Measurements from ENCODE around the gene GTPBP4. TPM values are rescaled to one million over a fixed set of nuclear protein-coding genes. Genes with fewer than 3 reads are reported as not detected.

Gene GTPBP4
- total RNA-seq, 1 experiment from 2014 or later = 44.6 TPM

- ChIA-PET POLR2A (ENCODE audit: unreplicated experiment) (no interaction called here), CTCF (no interaction called here)
- no peak for TF ChIP-seq EZH2 (IDR thresholded peaks at IDR 0.05; ENCODE audit: low read length, unreplicated experiment)
- no peak for TF ChIP-seq EZH2phosphoT487 (IDR thresholded peaks at IDR 0.05; ENCODE audit: borderline replicate concordance, low read length)
- no peak for TF ChIP-seq CTCF (conservative IDR thresholded peaks at IDR 0.05; ENCODE audit: low read depth, low read length)
- no peaks in the 10 kb centered on the region; the same call in 1 of the 2 replicates for H3K36me3 ChIP-seq (ENCODE audit: low read depth, low read length)
- H3K4me2 ChIP-seq (ENCODE audit: low read length) = peak overlapping the region; percentile 89
- H3F3A ChIP-seq (ENCODE audit: low read length, unreplicated experiment) = no peaks in the 10 kb centered on the region
- no peak overlapping the region for H2AFZ ChIP-seq (ENCODE audit: low read length)
- DNase-seq (no peak), ATAC-seq (no peak)
- H3K9me3 ChIP-seq (ENCODE audit: low read length) = no peaks in the 10 kb centered on the region
- peak overlapping the region; percentile 98 for H3K9ac ChIP-seq (ENCODE audit: low read length)
- peaks cover 92% of the 10 kb centered on the region for H3K79me2 ChIP-seq (ENCODE audit: low read length)
- H3K9me2 ChIP-seq (replicated peaks; ENCODE audit: low read length) = no peaks in the 10 kb centered on the region
- H3K27ac ChIP-seq (ENCODE audit: low read length) = no peak overlapping the region
- H4K20me1 ChIP-seq (ENCODE audit: low read length) = no peaks in the 10 kb centered on the region
- H3K4me1 ChIP-seq (ENCODE audit: insufficient read depth, low read length) = peaks cover 21% of the 10 kb centered on the region
- H3K27me3 ChIP-seq (ENCODE audit: low read length) = no peaks in the 10 kb centered on the region
- intact Hi-C loops (cut with micrococcal nuclease) = no loop called here
- H3K4me3 ChIP-seq (ENCODE audit: low read length) = peak overlapping the region; percentile 86
- BruUV-seq (replicated peaks) = no TSS peak
Observed at GRCh38 chr10:1054684-1055083, 66.5 kb downstream of the GTPBP4 start.

GRCh38 chr10:1056326-1057105 is 68.3 kb downstream of the GTPBP4 start, which contains the start of gene WDR37:
WDR37 (plus strand) TSS chr10:1056385; CDS start chr10:1072156, 15,771 bp downstream.
- Histone ChIP-seq H3F3A (ENCODE audit: low read length, unreplicated experiment) (no peaks in the 10 kb centered on the region), H3K4me1 (ENCODE audit: insufficient read depth, low read length) (peaks cover 13% of the 10 kb centered on the region), H3K27ac (ENCODE audit: low read length) (peak within 1 kb of the TSS; percentile 89), H3K36me3 (ENCODE audit: low read depth, low read length) (no peaks in the 10 kb centered on the region; the same call in 1 of the 2 replicates), H3K4me2 (ENCODE audit: low read length) (peak within 1 kb of the TSS; percentile 89), H3K9ac (ENCODE audit: low read length) (peak within 1 kb of the TSS; percentile 98), H3K9me3 (ENCODE audit: low read length) (no peaks in the 10 kb centered on the region), H3K27me3 (ENCODE audit: low read length) (no peaks in the 10 kb centered on the region), H3K4me3 (ENCODE audit: low read length) (peak within 1 kb of the TSS; percentile 86), H3K79me2 (ENCODE audit: low read length) (peaks cover 88% of the 10 kb centered on the region), H2AFZ (ENCODE audit: low read length) (peak within 1 kb of the TSS; percentile 71), H3K9me2 (replicated peaks; ENCODE audit: low read length) (no peaks in the 10 kb centered on the region), H4K20me1 (ENCODE audit: low read length) (no peaks in the 10 kb centered on the region)
- ChIA-PET POLR2A (ENCODE audit: unreplicated experiment) (no interaction called here), CTCF (no interaction called here)
- TF ChIP-seq CTCF (conservative IDR thresholded peaks at IDR 0.05; ENCODE audit: low read depth, low read length) = no peak
- no peak for TF ChIP-seq EZH2phosphoT487 (IDR thresholded peaks at IDR 0.05; ENCODE audit: borderline replicate concordance, low read length)
- TF ChIP-seq EZH2 (IDR thresholded peaks at IDR 0.05; ENCODE audit: low read length, unreplicated experiment) = no peak
- ATAC-seq = peak; percentile 89
- intact Hi-C loops (cut with micrococcal nuclease) = no loop called here
- DNase-seq = peak; percentile 56
- no TSS peak for BruUV-seq (replicated peaks)

GRCh38 chr10:1057106-1057657 is 68.9 kb downstream of the GTPBP4 start:
- ChIA-PET POLR2A (ENCODE audit: unreplicated experiment) (no interaction called here), CTCF (no interaction called here)
- Histone ChIP-seq H3K4me3 (ENCODE audit: low read length) (peak overlapping the region; percentile 86), H3K27me3 (ENCODE audit: low read length) (no peaks in the 10 kb centered on the region), H3K9me3 (ENCODE audit: low read length) (no peaks in the 10 kb centered on the region), H3F3A (ENCODE audit: low read length, unreplicated experiment) (no peaks in the 10 kb centered on the region), H3K4me2 (ENCODE audit: low read length) (peak overlapping the region; percentile 89), H3K36me3 (ENCODE audit: low read depth, low read length) (no peaks in the 10 kb centered on the region), H3K27ac (ENCODE audit: low read length) (no peak overlapping the region), H3K9me2 (replicated peaks; ENCODE audit: low read length) (no peaks in the 10 kb centered on the region), H3K9ac (ENCODE audit: low read length) (peak overlapping the region; percentile 98), H4K20me1 (ENCODE audit: low read length) (no peaks in the 10 kb centered on the region), H3K4me1 (ENCODE audit: insufficient read depth, low read length) (peaks cover 13% of the 10 kb centered on the region), H2AFZ (ENCODE audit: low read length) (0 out of 2 replicates have a peak overlapping the region, but pooled peaks have one; percentile 71), H3K79me2 (ENCODE audit: low read length) (peaks cover 82% of the 10 kb centered on the region)
- no TSS peak for BruUV-seq (replicated peaks)
- ATAC-seq (no peak; the same call in 1 of the 2 replicates), DNase-seq (no peak)
- no peak for TF ChIP-seq CTCF (conservative IDR thresholded peaks at IDR 0.05; ENCODE audit: low read depth, low read length)
- no peak for TF ChIP-seq EZH2 (IDR thresholded peaks at IDR 0.05; ENCODE audit: low read length, unreplicated experiment)
- no peak for TF ChIP-seq EZH2phosphoT487 (IDR thresholded peaks at IDR 0.05; ENCODE audit: borderline replicate concordance, low read length)
- intact Hi-C loops (cut with micrococcal nuclease) = no loop called here
